ENCODE results near the gene KRT10.

The KRT10 gene

GRCh38 chr17:40772101-40772500 is 50.3 kb downstream of the KRT10 start, which contains the start of gene KRT26:
TSS of gene KRT26 (minus strand) at chr17:40772201. CDS start at chr17:40772113, 88 bp downstream.
- Histone ChIP-seq H3K9me3 (no peaks in the 10 kb centered on the region), H3K4me3 (no peak within 1 kb of the TSS), H3K27me3 (no peaks in the 10 kb centered on the region), H3K9ac (no peak within 1 kb of the TSS), H3K4me2 (no peak within 1 kb of the TSS), H4K20me1 (no peaks in the 10 kb centered on the region), H3K27ac (no peak within 1 kb of the TSS), H3K36me3 (no peaks in the 10 kb centered on the region), H3K4me1 (no peaks in the 10 kb centered on the region)
- no peak for TF ChIP-seq Cebpa-rat (IDR thresholded peaks at IDR 0.05)

Measured in BLaER1 (cell line).